ENCODE results near the gene SPIN3.
A peak's percentile ranks its signal among the peaks of the same experiment; 100 is the strongest.

DNA sequence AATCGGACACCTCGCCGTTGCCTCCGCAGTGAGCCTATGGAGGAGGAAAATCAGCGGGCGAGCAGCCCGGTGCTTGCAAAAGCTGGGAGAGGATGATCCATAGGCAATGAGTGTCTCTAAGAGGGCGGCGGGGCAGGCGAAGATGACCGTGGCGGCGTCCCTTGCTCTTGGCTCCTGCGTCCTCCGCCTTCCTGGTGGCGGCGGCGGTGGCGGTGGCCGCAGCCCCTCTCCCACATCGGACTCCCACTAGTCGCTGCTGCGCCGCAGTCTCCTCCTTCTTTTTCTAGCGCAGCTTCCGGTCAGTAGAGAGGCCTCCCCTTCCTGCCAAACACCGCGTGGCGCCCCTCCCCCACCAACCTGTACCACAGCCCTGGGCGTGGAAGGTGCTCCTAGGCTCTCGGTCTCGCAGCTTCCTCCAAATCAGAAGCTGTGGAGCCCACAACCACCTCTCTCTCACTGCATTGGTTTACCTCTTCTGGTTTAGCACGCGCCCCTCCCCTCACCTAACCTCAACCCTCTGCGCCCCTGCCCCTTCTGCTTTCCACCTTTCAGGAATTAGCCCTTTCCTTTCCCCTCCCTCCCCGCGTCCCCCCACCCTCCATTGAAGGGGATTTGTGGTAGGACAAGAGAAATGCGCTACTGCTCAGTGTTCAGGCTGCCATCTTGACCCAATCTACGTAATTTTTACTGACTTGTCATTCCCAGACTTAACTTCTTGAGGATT lies at the start of gene SPIN3:
- no peak for TF ChIP-seq ZBTB33 (IDR thresholded peaks at IDR 0.05)
- peak; percentile 60 to 86 for TF ChIP-seq GABPA (IDR thresholded peaks at IDR 0.05 in 1 of 2, conservative IDR thresholded peaks at IDR 0.05 in 1 of 2)
- no peak for TF ChIP-seq CTCF (IDR thresholded peaks at IDR 0.05; ENCODE audit: low read depth, low read length, missing input control)
- TF ChIP-seq, protein P1, sequence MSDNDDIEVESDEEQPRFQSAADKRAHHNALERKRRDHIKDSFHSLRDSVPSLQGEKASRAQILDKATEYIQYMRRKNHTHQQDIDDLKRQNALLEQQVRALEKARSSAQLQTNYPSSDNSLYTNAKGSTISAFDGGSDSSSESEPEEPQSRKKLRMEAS (IDR thresholded peaks at IDR 0.05): peak; percentile 82
- no peak for TF ChIP-seq ATF3 (IDR thresholded peaks at IDR 0.05)
- TF ChIP-seq REST (IDR thresholded peaks at IDR 0.05): no peak
- TF ChIP-seq EGR1 (IDR thresholded peaks at IDR 0.05; ENCODE audit: low read depth in 2 of 2): no peak
- TF ChIP-seq TAF1 (conservative IDR thresholded peaks at IDR 0.05): peak; percentile 55
- peak in 1 of 2 donors; percentile 20 for TF ChIP-seq RAD21 (IDR thresholded peaks at IDR 0.05)
- TF ChIP-seq YY1 (IDR thresholded peaks at IDR 0.05): peak; percentile 58
- TF ChIP-seq RXRA (IDR thresholded peaks at IDR 0.05): no peak
- peak; percentile 31 for TF ChIP-seq SP1 (IDR thresholded peaks at IDR 0.05)
- TF ChIP-seq FOXA2 (IDR thresholded peaks at IDR 0.05): no peak

Data from liver (tissue), 3 donors.